Glutamatergic neuron (in vitro differentiated cells): ENCODE measurements around the gene OR52E1. TPM values are rescaled to one million over a fixed set of nuclear protein-coding genes. Genes with fewer than 3 reads are reported as not detected.

Experiments
- DNase-seq: peaks from one replicate; pipeline ENCODE4 v3.0.0; 2022
- H3K27ac Mint-ChIP-seq: one replicate; pipeline ENCODE4 v1.8.0; 2020; ENCODE audit warnings: mild to moderate bottlenecking, mixed read lengths, inconsistent platforms; ENCODE audit not compliant: unreplicated experiment
- H3K27me3 Mint-ChIP-seq: one replicate; pipeline ENCODE4 v1.8.0; 2020; ENCODE audit warnings: mild to moderate bottlenecking, moderate library complexity, mixed read lengths, inconsistent platforms; ENCODE audit not compliant: unreplicated experiment
- H3K36me3 Mint-ChIP-seq: one replicate; pipeline ENCODE4 v1.8.0; 2020; ENCODE audit warnings: mild to moderate bottlenecking, mixed read lengths, inconsistent platforms; ENCODE audit not compliant: unreplicated experiment
- H3K4me1 Mint-ChIP-seq: one replicate; pipeline ENCODE4 v1.8.0; 2020; ENCODE audit warnings: mild to moderate bottlenecking, low read depth, mixed read lengths, inconsistent platforms; ENCODE audit not compliant: unreplicated experiment
- H3K4me3 Mint-ChIP-seq: one replicate; pipeline ENCODE4 v1.8.0; 2020; ENCODE audit warnings: mild to moderate bottlenecking, mixed read lengths, inconsistent platforms; ENCODE audit not compliant: unreplicated experiment
- H3K9me3 Mint-ChIP-seq: one replicate; pipeline ENCODE4 v1.8.0; 2020; ENCODE audit warnings: mild to moderate bottlenecking, moderate library complexity, mixed read lengths, inconsistent platforms; ENCODE audit not compliant: unreplicated experiment
- total RNA-seq: library from RNA; stranded (reverse); fragmentation: NEBNext Ultra II Directional; extraction: Animal tissue kit (Norgen Biotek cat#: 25700); gene quantifications from one replicate; pipeline ENCODE4 v1.2.1, GENCODE V29; 2021; ENCODE audit not compliant: unreplicated experiment
- TF ChIP-seq, protein P1 (sequence below): fragments of 200-600 bp; sonication (generic); IDR thresholded peaks from one replicate; pipeline ENCODE4 v1.5.0; 2021; ENCODE audit not compliant: partially characterized antibody, unreplicated experiment

OR52E1 gene
- total RNA-seq, 1 donor from 2014 or later = not detected

DNA sequence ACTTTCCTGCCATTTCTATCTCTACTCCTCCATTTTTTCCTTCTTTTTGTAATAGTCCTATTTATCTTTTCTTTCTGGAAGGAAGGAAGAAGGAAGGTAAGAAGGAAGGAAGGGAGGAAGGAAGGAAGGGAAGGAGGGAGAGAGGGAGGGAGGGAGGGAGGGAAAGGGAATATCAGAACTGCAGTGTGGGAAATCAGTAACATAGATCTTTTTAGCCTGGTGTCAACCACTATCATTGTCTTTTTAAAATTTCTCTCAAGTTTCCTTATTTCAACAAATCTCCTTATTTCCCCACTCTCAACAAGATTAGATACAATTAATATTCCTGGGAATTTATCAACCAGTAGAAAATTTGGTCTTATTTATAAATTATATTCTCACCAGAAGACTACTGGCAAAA lies 33.7 kb downstream of the OR52E1 start:
- Mint-ChIP-seq H3K9me3 (no peaks in the 10 kb centered on the region), H3K27ac (no peak overlapping the region), H3K27me3 (peaks cover 2% of the 10 kb centered on the region), H3K4me3 (no peak overlapping the region), H3K36me3 (no peaks in the 10 kb centered on the region), H3K4me1 (peaks cover 2% of the 10 kb centered on the region)
- no peak for DNase-seq
- TF ChIP-seq, protein P1, sequence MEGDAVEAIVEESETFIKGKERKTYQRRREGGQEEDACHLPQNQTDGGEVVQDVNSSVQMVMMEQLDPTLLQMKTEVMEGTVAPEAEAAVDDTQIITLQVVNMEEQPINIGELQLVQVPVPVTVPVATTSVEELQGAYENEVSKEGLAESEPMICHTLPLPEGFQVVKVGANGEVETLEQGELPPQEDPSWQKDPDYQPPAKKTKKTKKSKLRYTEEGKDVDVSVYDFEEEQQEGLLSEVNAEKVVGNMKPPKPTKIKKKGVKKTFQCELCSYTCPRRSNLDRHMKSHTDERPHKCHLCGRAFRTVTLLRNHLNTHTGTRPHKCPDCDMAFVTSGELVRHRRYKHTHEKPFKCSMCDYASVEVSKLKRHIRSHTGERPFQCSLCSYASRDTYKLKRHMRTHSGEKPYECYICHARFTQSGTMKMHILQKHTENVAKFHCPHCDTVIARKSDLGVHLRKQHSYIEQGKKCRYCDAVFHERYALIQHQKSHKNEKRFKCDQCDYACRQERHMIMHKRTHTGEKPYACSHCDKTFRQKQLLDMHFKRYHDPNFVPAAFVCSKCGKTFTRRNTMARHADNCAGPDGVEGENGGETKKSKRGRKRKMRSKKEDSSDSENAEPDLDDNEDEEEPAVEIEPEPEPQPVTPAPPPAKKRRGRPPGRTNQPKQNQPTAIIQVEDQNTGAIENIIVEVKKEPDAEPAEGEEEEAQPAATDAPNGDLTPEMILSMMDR = no peak

DNA sequence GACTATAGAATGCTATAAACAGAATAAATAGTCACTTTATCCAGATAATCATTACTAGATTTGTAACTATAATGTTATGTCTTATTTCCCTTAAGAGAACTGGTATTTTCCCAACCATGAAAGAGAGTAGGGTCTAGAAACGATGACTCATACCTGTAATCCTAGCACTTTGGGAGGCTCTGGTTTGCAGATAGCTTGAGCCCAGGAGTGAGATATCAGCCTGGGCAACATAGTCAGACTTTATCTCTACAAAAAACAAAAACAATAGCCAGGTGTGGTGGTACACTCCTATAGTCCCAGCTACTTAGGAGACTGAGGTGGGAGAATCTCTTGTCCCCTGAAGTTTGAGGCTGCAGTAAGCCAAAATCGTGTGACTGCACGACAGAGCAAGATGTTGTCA lies 37.9 kb downstream of the OR52E1 start:
- DNase-seq = no peak
- TF ChIP-seq, protein P1 = no peak
- Mint-ChIP-seq H3K27ac (no peak overlapping the region), H3K9me3 (no peaks in the 10 kb centered on the region), H3K27me3 (peaks cover 3% of the 10 kb centered on the region), H3K4me1 (peaks cover 2% of the 10 kb centered on the region), H3K4me3 (no peak overlapping the region), H3K36me3 (no peaks in the 10 kb centered on the region)

DNA sequence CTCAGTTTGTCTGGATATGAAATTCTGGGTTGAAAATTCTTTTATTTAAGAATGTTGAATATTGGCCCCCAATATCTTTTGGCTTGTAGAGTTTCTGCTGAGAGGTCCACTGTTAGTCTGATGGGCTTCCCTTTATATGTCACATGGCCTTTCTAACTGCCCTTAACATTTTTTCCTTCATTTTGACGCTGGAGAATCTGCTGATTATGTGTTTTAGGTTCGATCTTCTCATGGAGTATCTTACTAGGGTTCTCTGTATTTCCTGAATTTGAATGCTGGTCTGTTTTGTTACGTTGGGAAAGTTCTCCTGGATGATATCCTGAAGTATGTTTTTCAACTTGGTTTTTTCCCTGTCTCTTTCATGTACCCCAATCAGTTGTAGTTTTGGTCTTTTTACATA lies 46.0 kb downstream of the OR52E1 start:
- no peaks in the 10 kb centered on the region for H3K36me3 Mint-ChIP-seq
- H3K27ac Mint-ChIP-seq = no peak overlapping the region
- DNase-seq = no peak
- TF ChIP-seq, protein P1 = no peak
- H3K27me3 Mint-ChIP-seq = peaks cover 3% of the 10 kb centered on the region
- H3K4me3 Mint-ChIP-seq = no peak overlapping the region
- peaks cover 5% of the 10 kb centered on the region for H3K9me3 Mint-ChIP-seq
- H3K4me1 Mint-ChIP-seq = no peaks in the 10 kb centered on the region

DNA sequence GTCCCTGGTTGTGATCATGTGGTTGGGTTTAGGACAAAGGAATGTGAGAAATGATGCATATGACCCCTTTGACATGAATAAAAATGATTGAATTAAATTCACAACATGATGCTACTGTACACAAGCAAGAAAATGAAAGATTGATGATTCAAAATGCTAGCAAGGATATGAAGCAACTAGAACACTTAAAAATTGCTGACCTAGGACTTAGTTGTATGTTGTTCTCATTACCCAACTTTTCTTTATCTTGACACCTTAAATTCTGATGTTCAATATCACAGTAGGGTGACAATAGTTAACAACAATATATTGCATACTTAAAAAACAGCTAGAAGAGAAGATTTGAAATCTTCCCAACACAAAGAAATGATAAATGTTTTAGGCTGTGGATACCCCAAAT lies 48.2 kb downstream of the OR52E1 start:
- Mint-ChIP-seq H3K4me1 (no peaks in the 10 kb centered on the region), H3K27me3 (peaks cover 1% of the 10 kb centered on the region), H3K27ac (no peak overlapping the region), H3K9me3 (peaks cover 5% of the 10 kb centered on the region), H3K36me3 (no peaks in the 10 kb centered on the region), H3K4me3 (no peak overlapping the region)
- TF ChIP-seq, protein P1 = no peak
- no peak for DNase-seq

DNA sequence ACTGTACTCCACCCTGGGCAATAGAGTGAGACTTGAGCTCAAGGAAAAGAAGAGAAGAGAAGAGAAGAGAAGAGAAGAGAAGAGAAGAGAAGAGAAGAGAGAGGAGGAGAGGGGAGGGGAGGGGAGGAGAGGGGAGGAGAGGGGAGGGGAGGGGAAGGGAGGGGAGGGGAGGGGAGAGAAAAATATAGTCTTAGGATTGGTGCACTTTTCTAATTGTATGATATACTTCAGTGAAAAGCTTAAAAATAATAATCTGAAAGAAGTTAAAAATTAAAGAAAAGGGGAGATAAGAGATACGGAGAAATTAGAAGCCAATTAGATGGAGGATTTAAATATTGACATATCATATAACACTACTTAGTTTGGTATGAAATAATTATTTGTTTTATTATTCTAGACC lies 49.5 kb downstream of the OR52E1 start:
- Mint-ChIP-seq H3K9me3 (peaks cover 5% of the 10 kb centered on the region), H3K4me1 (no peaks in the 10 kb centered on the region), H3K4me3 (no peak overlapping the region), H3K27me3 (peaks cover 1% of the 10 kb centered on the region), H3K27ac (no peak overlapping the region), H3K36me3 (no peaks in the 10 kb centered on the region)
- no peak for DNase-seq
- TF ChIP-seq, protein P1 = no peak

Other genes with a start within 250 kb of the OR52E1 start
- gene OR51F2, start 248.3 kb upstream of the OR52E1 start, total RNA-seq = not detected
- not detected for gene OR51S1, start 220.4 kb upstream of the OR52E1 start, total RNA-seq
- gene OR51T1, start 187.7 kb upstream of the OR52E1 start, total RNA-seq = not detected
- not detected for gene OR51A7, start 165.8 kb upstream of the OR52E1 start, total RNA-seq
- not detected for gene OR51G2, start 150.2 kb upstream of the OR52E1 start, total RNA-seq
- not detected for gene OR51G1, start 145.2 kb upstream of the OR52E1 start, total RNA-seq
- gene OR51A4, start 122.0 kb upstream of the OR52E1 start, total RNA-seq = not detected
- not detected for gene OR51A2, start 113.9 kb upstream of the OR52E1 start, total RNA-seq
- not detected for gene OR51L1, start 74.7 kb upstream of the OR52E1 start, total RNA-seq
- not detected for gene OR52J3, start 23.0 kb upstream of the OR52E1 start, total RNA-seq
- gene OR52E2, start 9.9 kb upstream of the OR52E1 start, total RNA-seq = not detected
- 0.25 TPM for gene OR52A5, start 68.8 kb downstream of the OR52E1 start, total RNA-seq
- gene OR52A1, start 85.2 kb downstream of the OR52E1 start, total RNA-seq = not detected
- gene OR51V1, start 131.1 kb downstream of the OR52E1 start, total RNA-seq = not detected
- gene HBB, start 157.5 kb downstream of the OR52E1 start, total RNA-seq = not detected
- gene HBD, start 164.9 kb downstream of the OR52E1 start, total RNA-seq = not detected
- not detected for gene HBG1, start 180.3 kb downstream of the OR52E1 start, total RNA-seq
- not detected for gene HBG2, start 185.2 kb downstream of the OR52E1 start, total RNA-seq
- gene HBE1, start 200.4 kb downstream of the OR52E1 start, total RNA-seq = not detected
- not detected for gene OR51B4, start 232.4 kb downstream of the OR52E1 start, total RNA-seq